Panc1 (cell line): ENCODE results near the gene CCDC187. TPM values are rescaled to one million over a fixed set of nuclear protein-coding genes. Genes with fewer than 3 reads are reported as not detected.

Source experiments
- ATAC-seq: fragments of 200-7000 bp; cut with Tn5 transposase; 2 replicates; pipeline ENCODE4 v1.9.1; 2020; ENCODE audit warnings: mild to moderate bottlenecking, moderate library complexity
- BruUV-seq: library from RNA; stranded (reverse); fragments of 400-500 nt; replicated peaks from 2 replicates; lab custom pipeline; 2021; lab: Mats Ljungman, UMichigan
- CTCF ChIA-PET: fragments of 300-600 bp; sonication (Branson Sonifier 250); formaldehyde crosslinking; loops from one replicate; lab custom pipeline; 2022; ENCODE audit warnings: antibody characterized with exemption; lab: Charles Lee
- POLR2A ChIA-PET: fragments of 300-600 bp; sonication (Branson Sonifier 250); formaldehyde crosslinking; loops from one replicate; lab custom pipeline; 2022; ENCODE audit warnings: antibody characterized with exemption; lab: Charles Lee
- DNase-seq: peaks from one replicate; pipeline ENCODE4 v3.0.0-alpha.2; 2010; ENCODE audit warnings: low read depth, low spot score
- H3K27ac ChIP-seq: 2 replicates; pipeline ENCODE4 v1.5.1; 2011; ENCODE audit warnings: mild to moderate bottlenecking, low read length, inconsistent platforms
- H3K27me3 ChIP-seq: fragments of 200-500 bp; sonication (Bioruptor generic); 2 replicates; pipeline ENCODE4 v1.6.0; 2014; ENCODE audit warnings: low read length, inconsistent platforms; ENCODE audit not compliant: control insufficient read depth, insufficient read depth
- H3K36me3 ChIP-seq: fragments of 200-500 bp; sonication (Bioruptor generic); 2 replicates; pipeline ENCODE4 v1.5.1; 2014; ENCODE audit warnings: inconsistent platforms, mild to moderate bottlenecking, low read length, moderate library complexity; ENCODE audit not compliant: control insufficient read depth, insufficient read depth
- H3K4me1 ChIP-seq: 2 replicates; pipeline ENCODE4 v1.5.1; 2011; ENCODE audit warnings: inconsistent platforms, mild to moderate bottlenecking, low read length, moderate library complexity; ENCODE audit not compliant: control insufficient read depth, insufficient read depth
- H3K4me3 ChIP-seq, 2 experiments: 2 replicates each; pipeline ENCODE4 v1.5.1; 2011 to 2012; ENCODE audit warnings: low read depth in 2 of 2, low read length in 2 of 2, mild to moderate bottlenecking in 2 of 2, inconsistent platforms in 1 of 2, moderate library complexity in 1 of 2
- H3K9me3 ChIP-seq: fragments of 200-500 bp; sonication (Bioruptor generic); 2 replicates; pipeline ENCODE4 v1.5.1; 2014; ENCODE audit warnings: low read depth, mild to moderate bottlenecking, inconsistent platforms, low read length, moderate library complexity; ENCODE audit not compliant: control insufficient read depth, insufficient read depth
- CTCF ChIP-seq: fragments of 450-650 bp; IDR thresholded peaks from 2 replicates; pipeline ENCODE4 v1.5.1; 2017; ENCODE audit warnings: mild to moderate bottlenecking
- POLR2AphosphoS5 ChIP-seq: IDR thresholded peaks from 2 replicates; pipeline ENCODE4 v1.6.1; 2012; ENCODE audit warnings: mild to moderate bottlenecking, low read depth, low read length, moderate library complexity
- SIN3A ChIP-seq: IDR thresholded peaks from 2 replicates; pipeline ENCODE4 v1.6.1; 2012; ENCODE audit warnings: low read depth, mild to moderate bottlenecking, low read length, moderate library complexity, borderline replicate concordance; ENCODE audit not compliant: insufficient read depth
- TCF7L2 ChIP-seq: IDR thresholded peaks from 2 replicates; pipeline ENCODE4 v1.6.1; 2011; ENCODE audit warnings: mild to moderate bottlenecking, low read depth, low read length, inconsistent platforms
- in situ Hi-C: cut with HindIII; loops from 2 replicates; pipeline ENCODE4 v1.10.0; 2016; ENCODE audit warnings: low sequenced_read_pairs, low pct_unique_long_range_greater_than_20kb
- intact Hi-C: fragments of 100-400 bp; cut with micrococcal nuclease; formaldehyde crosslinking; loops from one replicate; pipeline ENCODE4 v1.10.0; 2022; ENCODE audit not compliant: unreplicated experiment
- total RNA-seq: library from RNA; stranded (reverse); gene quantifications from one replicate; pipeline ENCODE4 v1.2.1, GENCODE V29; 2021; ENCODE audit not compliant: unreplicated experiment
- TF ChIP-seq, protein P1 (sequence below), 2 experiments: IDR thresholded peaks; 2 replicates each; pipeline ENCODE4 v1.6.1; 2011 to 2012; ENCODE audit warnings: low read depth in 2 of 2, control low read depth in 1 of 2, low read length in 1 of 2, mild to moderate bottlenecking in 1 of 2, moderate library complexity in 1 of 2; ENCODE audit not compliant: insufficient read depth in 1 of 2

Gene CCDC187
- total RNA-seq, 1 experiment from 2014 or later, result not detected

GRCh38 chr9:136318776-136319241, 14.9 kb upstream of the CCDC187 start:
- Histone ChIP-seq H3K27ac (no peak overlapping the region), H3K4me3 (no peak overlapping the region), H3K4me1 (no peaks in the 10 kb centered on the region), H3K27me3 (no peaks in the 10 kb centered on the region), H3K9me3 (no peaks in the 10 kb centered on the region), H3K36me3 (no peaks in the 10 kb centered on the region)
- ChIA-PET CTCF (no interaction called here), POLR2A (no interaction called here)
- TF ChIP-seq TCF7L2 (no peak), CTCF (no peak), SIN3A (no peak), POLR2AphosphoS5 (no peak)
- TF ChIP-seq, protein P1, sequence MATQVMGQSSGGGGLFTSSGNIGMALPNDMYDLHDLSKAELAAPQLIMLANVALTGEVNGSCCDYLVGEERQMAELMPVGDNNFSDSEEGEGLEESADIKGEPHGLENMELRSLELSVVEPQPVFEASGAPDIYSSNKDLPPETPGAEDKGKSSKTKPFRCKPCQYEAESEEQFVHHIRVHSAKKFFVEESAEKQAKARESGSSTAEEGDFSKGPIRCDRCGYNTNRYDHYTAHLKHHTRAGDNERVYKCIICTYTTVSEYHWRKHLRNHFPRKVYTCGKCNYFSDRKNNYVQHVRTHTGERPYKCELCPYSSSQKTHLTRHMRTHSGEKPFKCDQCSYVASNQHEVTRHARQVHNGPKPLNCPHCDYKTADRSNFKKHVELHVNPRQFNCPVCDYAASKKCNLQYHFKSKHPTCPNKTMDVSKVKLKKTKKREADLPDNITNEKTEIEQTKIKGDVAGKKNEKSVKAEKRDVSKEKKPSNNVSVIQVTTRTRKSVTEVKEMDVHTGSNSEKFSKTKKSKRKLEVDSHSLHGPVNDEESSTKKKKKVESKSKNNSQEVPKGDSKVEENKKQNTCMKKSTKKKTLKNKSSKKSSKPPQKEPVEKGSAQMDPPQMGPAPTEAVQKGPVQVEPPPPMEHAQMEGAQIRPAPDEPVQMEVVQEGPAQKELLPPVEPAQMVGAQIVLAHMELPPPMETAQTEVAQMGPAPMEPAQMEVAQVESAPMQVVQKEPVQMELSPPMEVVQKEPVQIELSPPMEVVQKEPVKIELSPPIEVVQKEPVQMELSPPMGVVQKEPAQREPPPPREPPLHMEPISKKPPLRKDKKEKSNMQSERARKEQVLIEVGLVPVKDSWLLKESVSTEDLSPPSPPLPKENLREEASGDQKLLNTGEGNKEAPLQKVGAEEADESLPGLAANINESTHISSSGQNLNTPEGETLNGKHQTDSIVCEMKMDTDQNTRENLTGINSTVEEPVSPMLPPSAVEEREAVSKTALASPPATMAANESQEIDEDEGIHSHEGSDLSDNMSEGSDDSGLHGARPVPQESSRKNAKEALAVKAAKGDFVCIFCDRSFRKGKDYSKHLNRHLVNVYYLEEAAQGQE (IDR thresholded peaks at IDR 0.05; ENCODE audit: insufficient read depth in 1 of 2, low read depth in 2 of 2, low read length in 1 of 2), result no peak
- DNase-seq (no peak), ATAC-seq (no peak)
- BruUV-seq, result no TSS peak
- in situ Hi-C loops, result no loop called here
- intact Hi-C loops, result no loop called here

DNA sequence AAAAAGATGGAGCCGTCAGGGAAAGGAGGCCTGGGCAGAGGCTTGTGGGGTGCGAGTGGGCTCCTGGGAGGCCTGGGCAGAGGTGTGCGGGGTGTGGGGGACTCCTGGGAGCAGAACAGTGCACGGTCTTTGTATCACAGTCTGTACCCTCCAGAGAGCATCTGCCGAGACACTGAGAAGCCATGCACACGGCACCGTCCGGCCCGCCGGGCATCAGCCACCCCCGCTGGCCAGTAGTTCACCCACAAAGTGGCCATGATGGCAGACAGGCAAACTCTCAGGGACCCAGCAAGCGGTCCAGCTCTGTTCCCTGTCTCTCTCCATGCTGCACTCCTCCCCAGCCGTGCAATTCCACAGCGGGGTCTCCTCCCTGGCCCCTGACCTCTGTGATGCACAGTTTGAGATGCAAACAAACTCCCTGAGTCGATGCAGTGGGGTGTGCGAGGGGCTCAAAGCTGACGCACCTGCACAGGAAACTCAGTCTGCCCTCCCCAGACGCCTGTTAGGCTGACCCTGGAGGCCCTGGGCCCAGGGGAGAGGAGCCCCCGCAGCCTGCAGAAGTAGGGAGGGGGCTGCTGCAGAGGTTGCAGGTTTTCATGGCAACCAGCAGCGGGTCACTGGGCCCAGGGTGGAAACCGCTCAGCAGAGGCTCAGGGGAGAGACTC, 14.3 kb upstream of the CCDC187 start:
- H3K27ac ChIP-seq, result no peak overlapping the region
- no peak overlapping the region for H3K4me3 ChIP-seq
- ATAC-seq (no peak), DNase-seq (no peak)
- H3K9me3 ChIP-seq, result no peaks in the 10 kb centered on the region
- H3K4me1 ChIP-seq, result no peaks in the 10 kb centered on the region
- no peaks in the 10 kb centered on the region for H3K36me3 ChIP-seq
- no peaks in the 10 kb centered on the region for H3K27me3 ChIP-seq
- intact Hi-C loops, result no loop called here
- TF ChIP-seq, protein P1 (IDR thresholded peaks at IDR 0.05; ENCODE audit: insufficient read depth in 1 of 2, low read depth in 2 of 2, low read length in 1 of 2), result no peak
- no peak for TF ChIP-seq CTCF
- TF ChIP-seq POLR2AphosphoS5, result no peak
- no peak for TF ChIP-seq SIN3A
- CTCF ChIA-PET, result interaction anchor here (0.5 kb wide), 1 partner anchor 72 kb away, joined by 3 read pairs; no protein-coding TSS in a partner anchor
- BruUV-seq, result no TSS peak
- in situ Hi-C loops, result no loop called here
- POLR2A ChIA-PET, result no interaction called here
